Right ventricle myocardium inferior (tissue), 1 donor: ENCODE measurements around the gene SDHA. TPM values are rescaled to one million over a fixed set of nuclear protein-coding genes. Genes with fewer than 3 reads are reported as not detected.

Experiments used
- ATAC-seq: fragments of 200-7000 bp; cut with Tn5 transposase; one replicate; pipeline ENCODE4 v1.9.1; 2020; ENCODE audit warnings: mild to moderate bottlenecking, moderate library complexity
- DNase-seq: peaks from one replicate; pipeline ENCODE4 v3.0.0; 2021; ENCODE audit errors: missing footprints
- intact Hi-C: fragments of 100-400 bp; cut with DNase I; formaldehyde crosslinking; loops from one replicate; pipeline ENCODE4 v1.11.0; 2022
- total RNA-seq: library from RNA; stranded (reverse); fragmentation: NEBNext Ultra II Directional; extraction: Animal tissue kit (Norgen Biotek cat#: 25700); gene quantifications from one replicate; pipeline ENCODE4 v1.2.1, GENCODE V29; 2021
- donor health status: DM: no; HTN: yes; CAD: no; lungs with severe emphysema.

SDHA gene
- total RNA-seq, 1 donor from 2014 or later: 811 TPM

- DNase-seq (peak; percentile 42), ATAC-seq (no peak)
- intact Hi-C loops: no loop called here
These were observed 36.0 kb upstream of the SDHA start for GRCh38 chr5:182126-182525.

DNA sequence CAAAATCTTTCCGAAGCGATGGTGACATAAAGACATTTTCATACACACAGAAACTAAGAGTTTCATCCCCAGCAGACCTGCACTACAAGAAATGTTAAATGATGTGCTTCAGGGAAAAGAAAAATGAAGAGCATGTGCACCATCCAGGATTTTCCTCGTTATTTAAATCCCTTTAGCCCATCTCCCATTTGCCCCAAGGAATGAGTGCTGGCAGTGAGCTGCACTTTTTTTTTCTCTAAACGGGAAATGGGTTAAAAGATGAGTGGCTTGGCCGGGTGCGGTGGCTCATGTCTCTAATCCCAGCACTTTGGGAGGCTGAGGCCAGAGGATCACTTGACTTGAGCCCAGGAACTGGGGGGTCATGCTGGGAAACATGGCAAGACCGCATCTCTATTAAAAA, 33.6 kb upstream of the SDHA start:
- intact Hi-C loops: no loop called here
- ATAC-seq: no peak
- DNase-seq: no peak

DNA sequence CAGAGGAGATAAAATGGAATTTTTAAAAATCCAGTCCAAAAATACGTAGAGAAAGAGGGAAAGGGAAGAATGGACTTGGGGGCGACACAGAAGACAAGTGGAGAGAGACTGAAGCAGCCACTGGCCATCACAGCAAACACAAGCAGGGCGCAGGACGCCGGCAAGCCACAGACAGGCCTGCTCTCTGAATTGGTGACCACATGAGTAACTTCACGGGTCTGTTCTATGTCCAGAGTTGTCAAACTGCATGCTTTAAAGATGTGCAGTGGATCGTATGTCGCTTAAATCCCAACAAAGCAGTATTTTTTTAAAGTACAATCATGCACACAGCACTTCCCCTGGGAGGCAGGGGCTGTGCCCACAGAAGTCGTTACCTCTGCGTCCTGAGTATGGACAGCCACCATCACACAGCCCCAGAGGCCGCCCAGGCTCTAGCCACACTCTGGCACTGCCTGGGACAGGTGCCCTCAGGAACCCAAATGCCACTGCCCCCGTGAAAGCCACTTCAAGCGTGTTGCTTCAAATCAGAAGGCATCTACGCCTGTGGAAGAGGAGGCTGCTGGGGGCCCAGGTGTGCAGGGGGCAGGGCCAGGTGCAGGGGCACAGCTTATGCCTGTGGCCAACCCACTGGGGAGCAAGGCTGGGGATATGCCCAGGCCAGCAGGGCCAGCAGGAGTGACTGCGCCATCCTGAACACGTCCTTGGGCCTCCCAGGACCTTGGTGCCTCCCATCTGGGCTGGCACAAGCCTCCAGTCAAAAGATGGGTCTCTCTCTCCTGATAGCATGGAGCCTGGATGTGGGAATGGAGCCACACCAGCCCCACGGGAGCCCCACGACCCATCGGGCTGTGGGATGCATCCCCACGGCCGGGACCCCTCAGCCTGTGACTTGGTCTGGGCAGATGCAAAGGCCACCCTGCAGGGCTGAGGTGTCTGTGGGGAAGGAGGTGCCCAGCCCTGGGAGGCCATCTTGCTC, 32.7 kb upstream of the SDHA start:
- intact Hi-C loops: no loop called here
- ATAC-seq (no peak), DNase-seq (no peak)

DNA sequence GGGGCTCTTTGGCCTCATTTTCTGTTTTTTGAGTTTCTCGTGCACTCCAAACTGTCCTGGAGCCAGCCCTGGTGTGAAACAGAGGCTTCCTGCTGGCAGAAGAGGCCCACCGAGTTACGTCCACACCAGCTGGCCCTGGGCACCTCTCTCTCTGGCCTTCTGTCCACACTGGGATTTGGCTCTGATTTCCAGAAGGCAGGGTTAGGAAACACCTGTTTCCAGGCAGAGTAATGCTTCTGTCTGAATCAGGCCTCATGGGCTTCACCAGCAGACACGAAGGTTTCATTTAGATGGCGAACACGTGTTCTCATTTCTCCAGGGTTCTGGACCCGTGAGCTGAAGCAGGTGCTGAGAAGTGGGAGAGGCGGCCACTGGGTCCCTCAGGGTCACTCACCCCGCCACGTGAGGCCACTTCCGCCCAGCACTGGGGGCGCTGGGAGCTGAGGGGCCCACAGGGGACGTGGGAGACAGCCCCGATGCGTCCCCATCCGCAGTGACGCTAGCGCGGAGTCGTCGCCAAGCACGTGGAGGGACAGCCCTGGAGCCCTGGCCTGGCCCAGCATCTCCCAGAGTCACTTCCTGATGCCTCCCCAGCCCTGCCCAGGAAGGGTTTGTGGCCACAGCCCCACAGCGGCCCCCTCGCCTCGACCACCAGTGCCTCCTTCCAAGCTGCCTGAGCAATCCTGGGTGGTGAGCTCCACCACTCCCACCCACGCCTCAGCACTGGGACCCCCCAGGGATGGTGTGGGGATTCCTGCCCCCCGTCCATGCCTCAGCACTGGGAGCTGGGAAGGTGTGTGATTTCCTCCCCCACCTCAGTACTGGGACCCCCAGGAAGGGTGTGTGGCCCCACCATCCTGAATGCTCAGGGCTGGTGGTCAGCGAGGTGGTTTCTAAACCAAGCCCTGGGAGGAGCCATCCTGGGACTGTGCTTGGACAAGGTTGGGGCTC, 31.8 kb upstream of the SDHA start:
- intact Hi-C loops: no loop called here
- no peak for DNase-seq
- ATAC-seq: no peak

GRCh38 chr5:187042-187431, 31.1 kb upstream of the SDHA start:
- DNase-seq: no peak
- intact Hi-C loops: no loop called here
- ATAC-seq: no peak

GRCh38 chr5:187617-188451, 30.3 kb upstream of the SDHA start:
- ATAC-seq: no peak
- intact Hi-C loops: no loop called here

DNA sequence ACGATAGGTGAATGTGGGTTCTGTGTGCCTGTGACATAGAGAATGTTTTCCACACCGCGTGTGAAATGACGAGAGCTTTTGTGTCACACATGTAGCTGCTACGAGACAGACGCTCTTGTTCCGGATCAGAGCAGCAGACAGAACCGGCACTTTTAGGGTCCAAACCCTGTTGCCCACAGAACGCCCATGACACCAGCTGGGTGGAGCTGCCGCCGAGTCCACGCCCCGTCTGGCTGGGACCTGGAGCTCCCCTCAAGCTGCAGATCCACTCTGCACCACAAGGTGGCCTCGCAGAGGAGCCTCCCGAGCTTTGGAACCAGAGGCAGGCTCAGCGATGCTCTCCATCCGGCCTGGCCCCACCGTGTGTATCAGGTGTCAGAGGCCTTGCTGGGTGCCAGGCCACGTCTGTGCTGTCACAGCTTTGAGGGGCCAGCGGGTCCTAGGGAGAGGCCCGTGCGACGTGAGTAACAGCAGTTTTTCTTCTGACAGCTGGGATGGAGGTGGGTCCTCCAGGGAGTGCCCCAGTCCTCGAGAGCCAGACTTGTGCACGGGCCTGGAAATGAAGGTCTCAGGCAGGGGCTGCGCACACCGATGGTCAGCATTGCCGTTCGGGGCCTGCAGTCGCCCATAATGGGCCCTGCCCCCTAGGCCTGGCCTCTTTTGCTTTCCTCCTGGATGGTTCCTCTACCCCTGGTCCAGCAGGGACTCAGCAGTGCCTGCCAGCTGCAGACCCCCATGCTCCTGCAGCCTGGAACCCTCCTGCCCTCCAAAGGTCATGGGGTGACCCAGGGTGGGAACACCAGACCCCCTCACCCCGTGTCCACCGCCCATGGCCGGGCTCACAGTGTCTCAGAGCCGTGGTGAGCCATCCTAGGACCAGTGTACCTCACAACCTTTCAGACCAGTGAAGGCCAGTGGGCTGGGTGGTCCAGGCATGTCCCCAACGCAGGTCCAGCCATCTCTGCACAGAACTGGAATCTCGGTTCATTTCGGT, 29.3 kb upstream of the SDHA start:
- intact Hi-C loops: no loop called here
- ATAC-seq (peak; percentile 68), DNase-seq (peak; percentile 91)

More at GRCh38 chr5:187617-188451, 30.3 kb upstream of the SDHA start:
- no peak for DNase-seq

DNA sequence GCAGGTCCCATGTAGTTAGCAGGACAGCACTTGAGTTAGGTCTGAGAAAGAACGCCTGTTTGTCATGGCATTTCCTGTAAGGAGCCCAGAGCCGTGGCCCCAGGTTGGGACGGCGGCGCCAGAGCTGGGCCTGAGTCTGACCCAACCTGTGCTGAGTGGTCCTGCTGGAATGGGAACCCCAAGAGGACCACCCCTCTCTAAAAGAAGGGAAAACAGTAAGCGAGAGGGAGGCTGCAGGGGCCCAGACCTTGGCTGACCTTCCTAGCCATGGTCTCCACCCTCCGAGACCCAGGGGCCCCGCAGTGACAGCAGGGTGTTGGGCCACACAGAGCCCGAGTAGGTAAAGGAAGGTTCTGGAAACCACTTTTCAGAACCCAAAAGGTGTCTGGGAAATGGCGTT, 28.6 kb upstream of the SDHA start:
- intact Hi-C loops: no loop called here
- DNase-seq (no peak), ATAC-seq (no peak)

DNA sequence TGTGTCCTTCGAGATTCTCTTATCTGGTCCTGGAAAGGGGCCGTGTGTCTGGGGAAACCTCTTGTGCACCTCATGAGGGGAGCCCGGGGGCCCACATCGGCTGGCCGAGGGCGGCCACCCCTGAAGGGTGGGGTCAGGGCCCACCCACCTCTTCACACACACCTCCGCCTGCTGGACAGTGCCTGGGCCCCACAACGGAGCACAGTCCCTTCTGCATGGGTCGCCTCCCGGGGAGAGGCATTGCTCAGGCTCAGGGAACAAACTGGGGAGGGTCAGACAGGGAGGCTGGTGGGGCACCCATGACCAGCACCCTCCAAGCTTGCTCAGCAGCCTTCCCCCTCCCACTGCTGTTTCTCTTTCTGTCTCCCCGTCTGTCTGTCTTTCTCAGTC, 28.1 kb upstream of the SDHA start:
- intact Hi-C loops: loop anchor here (2.0 to 5.0 kb wide), 2 partner anchors 29 to 72 kb away; partner anchors contain the start of genes CCDC127 and SDHA
- no peak for ATAC-seq
- DNase-seq: no peak

DNA sequence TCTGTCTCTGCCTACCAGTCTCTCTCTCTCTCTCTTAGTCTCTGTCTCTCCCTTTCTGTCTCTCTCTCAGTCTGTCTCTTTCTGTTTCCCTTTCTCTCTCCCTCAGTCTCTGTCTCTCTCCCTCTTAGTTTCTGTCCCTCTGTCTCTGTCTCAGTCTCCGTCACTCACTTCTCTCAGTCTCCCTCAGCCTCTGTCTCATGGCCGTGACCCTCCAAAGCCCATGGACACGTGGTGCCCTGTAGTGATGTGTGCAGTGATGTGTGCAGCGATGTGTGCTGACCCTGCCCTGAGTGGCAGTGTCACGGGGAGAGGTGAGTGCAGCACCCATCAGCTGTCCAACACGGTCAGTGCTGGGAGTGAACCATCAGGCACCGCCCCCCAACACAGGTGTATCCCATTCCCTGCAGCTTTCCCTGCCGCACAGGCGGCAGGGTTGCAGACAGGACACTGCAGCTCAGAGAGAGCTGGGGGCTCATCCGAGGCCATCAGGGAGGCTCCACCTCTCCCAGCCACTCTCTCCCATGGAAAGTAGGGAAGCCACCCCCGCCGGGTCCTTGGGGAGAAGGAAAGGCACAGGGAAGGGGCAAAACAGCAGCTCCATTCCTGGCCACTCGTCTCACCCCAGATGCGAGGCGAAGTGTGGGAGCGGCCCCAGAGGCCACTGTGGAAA, 27.6 kb upstream of the SDHA start:
- ATAC-seq: no peak
- DNase-seq: no peak
- intact Hi-C loops: loop anchor here (2.0 to 5.0 kb wide), 2 partner anchors 28 to 72 kb away; partner anchors contain the start of genes CCDC127 and SDHA

DNA sequence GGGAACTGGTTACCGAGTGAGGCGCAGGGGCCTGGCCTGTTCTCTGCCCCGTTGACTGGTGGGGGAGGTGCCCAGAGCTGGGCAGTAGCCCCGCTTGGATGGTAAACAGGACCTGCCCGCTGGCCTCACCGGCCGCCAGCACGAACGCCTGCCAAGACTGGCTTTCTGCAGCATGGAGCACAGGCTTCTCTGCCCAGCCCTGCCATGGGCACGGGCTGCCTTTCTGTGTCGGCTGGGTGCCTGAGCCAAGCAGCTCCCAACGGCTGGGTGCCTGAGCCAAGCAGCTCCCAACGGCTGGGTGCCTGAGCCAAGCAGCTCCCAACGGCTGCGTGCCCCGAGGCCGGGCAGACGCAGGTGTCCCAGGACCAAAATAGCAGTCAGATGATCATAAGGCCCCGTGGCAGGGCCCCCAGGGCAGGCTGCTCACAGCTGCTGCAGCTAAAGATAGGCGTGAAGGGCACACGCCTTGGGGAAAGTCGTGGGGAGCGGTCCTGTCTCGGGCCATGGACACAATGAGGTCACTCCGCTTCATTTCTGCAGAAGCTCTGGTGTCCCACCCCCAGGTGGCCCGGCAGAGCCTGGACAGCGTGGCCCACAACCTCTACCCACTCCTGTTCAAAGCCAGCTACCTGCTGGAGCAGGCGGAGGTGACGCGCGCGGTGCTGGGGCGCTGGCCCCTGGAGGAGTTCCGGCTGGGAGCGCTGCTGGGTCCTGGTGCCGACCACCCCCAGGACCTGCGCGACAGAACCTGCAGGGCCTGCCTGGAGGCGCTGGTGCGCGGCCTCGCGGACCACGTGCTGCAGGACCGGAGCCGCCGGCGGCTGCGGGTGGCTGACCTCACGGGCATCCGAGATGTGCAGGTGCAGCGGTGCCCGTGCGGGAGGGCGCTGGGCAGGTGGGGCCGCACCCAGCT, 26.8 kb upstream of the SDHA start, which contains the start of gene LRRC14B:
TSS of gene LRRC14B (plus strand) at position 460 of the 913 bp plus-strand sequence. CDS start at position 504, 44 bp downstream.
- peak; percentile 84 for DNase-seq
- peak; percentile 74 for ATAC-seq
- intact Hi-C loops: loop anchor here (2.0 to 5.0 kb wide), 2 partner anchors 28 to 71 kb away; partner anchors contain the start of genes CCDC127 and SDHA

- intact Hi-C loops: loop anchor here (2.0 to 5.0 kb wide), 2 partner anchors 27 to 70 kb away; partner anchors contain the start of genes CCDC127 and SDHA
- no peak for ATAC-seq
- DNase-seq: no peak
These were observed 26.0 kb upstream of the SDHA start for GRCh38 chr5:191949-192690.

- intact Hi-C loops: loop anchor here (5.0 kb wide), 1 partner anchor 70 kb away; no protein-coding TSS in a partner anchor
These were observed 25.5 kb upstream of the SDHA start for GRCh38 chr5:192691-192969.

GRCh38 chr5:192970-193831, 24.9 kb upstream of the SDHA start:
- no peak for DNase-seq
- ATAC-seq: no peak
- intact Hi-C loops: loop anchor here (5.0 kb wide), 1 partner anchor 69 kb away; no protein-coding TSS in a partner anchor

More at GRCh38 chr5:192691-192969, 25.5 kb upstream of the SDHA start:
- ATAC-seq (no peak), DNase-seq (no peak)
